ENCODE data around the gene EPHA3.

DNA sequence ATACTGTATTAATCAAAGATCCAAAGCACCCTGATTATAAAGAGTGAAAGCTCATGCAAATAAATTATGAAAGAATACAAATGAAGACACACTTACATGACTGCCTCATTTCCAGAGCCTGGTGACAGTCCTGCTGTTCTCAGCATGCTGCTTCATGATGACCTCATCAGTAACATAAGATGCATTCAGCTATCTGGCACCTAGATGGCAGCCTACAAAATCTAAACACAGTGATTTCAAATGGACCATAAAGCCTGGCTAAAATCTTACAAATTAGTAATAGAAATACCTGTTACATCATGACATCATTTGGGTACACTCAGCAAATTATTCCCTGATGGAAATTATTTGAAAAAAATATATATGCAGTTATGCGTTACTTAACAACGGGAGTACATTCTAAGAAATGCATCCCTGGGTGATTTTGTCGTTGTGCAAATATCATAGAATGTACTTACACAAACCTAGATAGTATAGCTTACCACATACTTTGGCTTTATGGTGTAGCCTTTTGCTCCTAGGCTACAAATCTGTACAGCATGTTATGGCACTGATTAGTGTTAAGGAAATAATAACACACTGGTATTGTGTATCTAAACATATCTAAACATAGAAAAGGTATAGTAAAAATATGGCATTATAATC lies 207.2 kb downstream of the EPHA3 start:
- TF ChIP-seq, protein P1, sequence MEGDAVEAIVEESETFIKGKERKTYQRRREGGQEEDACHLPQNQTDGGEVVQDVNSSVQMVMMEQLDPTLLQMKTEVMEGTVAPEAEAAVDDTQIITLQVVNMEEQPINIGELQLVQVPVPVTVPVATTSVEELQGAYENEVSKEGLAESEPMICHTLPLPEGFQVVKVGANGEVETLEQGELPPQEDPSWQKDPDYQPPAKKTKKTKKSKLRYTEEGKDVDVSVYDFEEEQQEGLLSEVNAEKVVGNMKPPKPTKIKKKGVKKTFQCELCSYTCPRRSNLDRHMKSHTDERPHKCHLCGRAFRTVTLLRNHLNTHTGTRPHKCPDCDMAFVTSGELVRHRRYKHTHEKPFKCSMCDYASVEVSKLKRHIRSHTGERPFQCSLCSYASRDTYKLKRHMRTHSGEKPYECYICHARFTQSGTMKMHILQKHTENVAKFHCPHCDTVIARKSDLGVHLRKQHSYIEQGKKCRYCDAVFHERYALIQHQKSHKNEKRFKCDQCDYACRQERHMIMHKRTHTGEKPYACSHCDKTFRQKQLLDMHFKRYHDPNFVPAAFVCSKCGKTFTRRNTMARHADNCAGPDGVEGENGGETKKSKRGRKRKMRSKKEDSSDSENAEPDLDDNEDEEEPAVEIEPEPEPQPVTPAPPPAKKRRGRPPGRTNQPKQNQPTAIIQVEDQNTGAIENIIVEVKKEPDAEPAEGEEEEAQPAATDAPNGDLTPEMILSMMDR (IDR thresholded peaks at IDR 0.05): no peak
- TF ChIP-seq POLR2A (IDR thresholded peaks at IDR 0.05): no peak
